Measurements from ENCODE around the gene ATG9B. TPM values are rescaled to one million over a fixed set of nuclear protein-coding genes. Genes with fewer than 3 reads are reported as not detected.
"Not testable (repeated sequence)": the region's sequence is repeated elsewhere in the genome, so short reads cannot be mapped to it uniquely, and the experiment has no call there.

ATG9B gene
- total RNA-seq, 2 donors from 2014 or later: 5.3 to 12.2 TPM

GRCh38 chr7:151038951-151039849 lies 14.9 kb upstream of the ATG9B start:
- DNase-seq: peak in 1 of 3 donors; percentile 32
- Mint-ChIP-seq H3K27me3 (no peaks in the 10 kb centered on the region), H3K4me1 (peaks cover 10% of the 10 kb centered on the region)

GRCh38 chr7:151035902-151036301 lies 11.6 kb upstream of the ATG9B start:
- H3K9me3 ChIP-seq (ENCODE audit: control insufficient read depth, low read length, poor library complexity, severe bottlenecking): no peaks in the 10 kb centered on the region
- H3K4me1 Mint-ChIP-seq: peaks cover 17% of the 10 kb centered on the region
- DNase-seq: no peak
- no peak for ATAC-seq
- no peak overlapping the region for H3K27ac Mint-ChIP-seq
- no peak overlapping the region for H3K4me3 Mint-ChIP-seq
- peaks cover 3% of the 10 kb centered on the region for H3K36me3 Mint-ChIP-seq (ENCODE audit: low read depth)
- no peaks in the 10 kb centered on the region for H3K27me3 Mint-ChIP-seq

More at GRCh38 chr7:151038951-151039849, 14.9 kb upstream of the ATG9B start:
- peak overlapping the region; percentile 59 for H3K27ac Mint-ChIP-seq
- H3K9me3 ChIP-seq (ENCODE audit: control insufficient read depth, low read length, poor library complexity, severe bottlenecking): no peaks in the 10 kb centered on the region
- H3K4me3 Mint-ChIP-seq: no peak overlapping the region
- H3K36me3 Mint-ChIP-seq (ENCODE audit: low read depth): peaks cover 3% of the 10 kb centered on the region
- ATAC-seq: peak; percentile 59

DNA sequence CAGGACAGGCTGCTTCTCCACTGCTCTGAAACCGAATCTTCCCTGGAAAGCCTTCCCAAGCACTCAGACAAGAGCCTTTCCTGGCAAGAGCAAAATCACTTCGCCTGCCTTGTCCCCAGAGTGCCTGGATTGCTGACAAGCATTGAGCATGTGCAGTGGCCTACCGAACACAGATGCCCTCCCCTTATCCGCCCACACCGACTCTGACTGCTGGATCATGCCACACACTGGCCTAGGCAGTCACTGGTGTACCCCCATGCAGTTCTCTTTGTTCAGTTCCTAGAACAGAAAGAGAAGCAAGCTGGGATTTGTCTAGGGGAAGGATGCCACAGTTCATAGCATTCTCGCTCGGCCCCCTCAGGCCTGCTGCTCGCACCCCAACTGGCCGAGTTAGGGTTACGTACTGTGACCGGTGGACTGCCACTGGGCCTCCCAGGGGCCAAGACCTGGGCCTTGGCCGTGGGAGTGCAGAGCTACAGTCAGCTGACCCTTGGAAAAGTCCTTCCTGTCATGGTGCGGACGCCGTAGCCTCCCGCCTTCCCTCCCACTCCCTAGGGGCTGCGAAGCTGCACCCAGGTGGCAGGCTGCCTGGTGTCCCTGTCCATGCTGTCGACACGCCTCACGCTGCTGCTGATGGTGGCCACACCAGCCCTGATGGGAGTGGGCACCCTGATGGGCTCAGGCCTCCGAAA lies 10.9 kb upstream of the ATG9B start:
- Mint-ChIP-seq H3K27ac (no peak overlapping the region), H3K4me3 (peak overlapping the region; percentile 31)

DNA sequence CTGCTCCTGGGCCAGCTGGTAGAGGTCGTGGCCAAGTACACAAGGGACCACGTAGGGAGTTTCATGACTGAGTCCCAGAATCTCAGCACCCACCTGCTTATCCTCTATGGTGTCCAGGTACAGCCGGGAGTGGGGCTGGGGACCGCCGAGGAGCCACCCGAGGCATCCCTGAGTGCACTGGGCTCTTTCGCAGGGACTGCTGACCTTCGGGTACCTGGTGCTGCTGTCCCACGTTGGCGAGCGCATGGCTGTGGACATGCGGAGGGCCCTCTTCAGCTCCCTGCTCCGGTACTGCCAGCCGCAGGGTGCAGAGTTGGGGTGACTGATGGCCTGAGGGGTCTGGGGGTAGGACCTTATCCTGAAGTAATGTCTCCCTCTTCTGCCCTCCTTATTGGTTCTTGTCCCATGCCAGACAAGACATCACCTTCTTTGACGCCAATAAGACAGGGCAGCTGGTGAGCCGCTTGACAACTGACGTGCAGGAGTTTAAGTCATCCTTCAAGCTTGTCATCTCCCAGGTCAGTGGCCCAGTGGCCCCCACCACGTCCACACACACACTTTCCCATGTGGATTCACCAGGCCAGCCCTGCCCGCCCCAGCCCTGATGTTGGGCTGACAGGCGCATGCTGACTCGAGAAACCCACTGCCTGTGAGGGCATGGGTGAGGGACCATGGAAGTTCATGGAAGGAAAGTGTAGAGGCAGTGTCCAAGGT lies 10.2 kb upstream of the ATG9B start:
- H3K27me3 Mint-ChIP-seq: no peaks in the 10 kb centered on the region
- no peaks in the 10 kb centered on the region for H3K9me3 ChIP-seq (ENCODE audit: control insufficient read depth, low read length, poor library complexity, severe bottlenecking)
- H3K27ac Mint-ChIP-seq: no peak overlapping the region
- no peak overlapping the region for H3K4me3 Mint-ChIP-seq
- ATAC-seq: no peak
- H3K4me1 Mint-ChIP-seq: peaks cover 13% of the 10 kb centered on the region
- no peak for DNase-seq
- peaks cover 3% of the 10 kb centered on the region for H3K36me3 Mint-ChIP-seq (ENCODE audit: low read depth)

More for the DNA sequence above, 10.9 kb upstream of the ATG9B start:
- DNase-seq: no peak
- Mint-ChIP-seq H3K4me1 (peaks cover 17% of the 10 kb centered on the region), H3K27me3 (no peaks in the 10 kb centered on the region), H3K36me3 (ENCODE audit: low read depth) (peaks cover 3% of the 10 kb centered on the region)
- ATAC-seq: no peak
- H3K9me3 ChIP-seq (ENCODE audit: control insufficient read depth, low read length, poor library complexity, severe bottlenecking): no peaks in the 10 kb centered on the region

GRCh38 chr7:151033864-151034249 lies 9.6 kb upstream of the ATG9B start:
- Mint-ChIP-seq H3K27ac (no peak overlapping the region), H3K36me3 (ENCODE audit: low read depth) (peaks cover 3% of the 10 kb centered on the region), H3K4me1 (peaks cover 13% of the 10 kb centered on the region), H3K4me3 (no peak overlapping the region), H3K27me3 (no peaks in the 10 kb centered on the region)
- no peak for ATAC-seq
- no peak for DNase-seq
- H3K9me3 ChIP-seq (ENCODE audit: control insufficient read depth, low read length, poor library complexity, severe bottlenecking): no peaks in the 10 kb centered on the region

DNA sequence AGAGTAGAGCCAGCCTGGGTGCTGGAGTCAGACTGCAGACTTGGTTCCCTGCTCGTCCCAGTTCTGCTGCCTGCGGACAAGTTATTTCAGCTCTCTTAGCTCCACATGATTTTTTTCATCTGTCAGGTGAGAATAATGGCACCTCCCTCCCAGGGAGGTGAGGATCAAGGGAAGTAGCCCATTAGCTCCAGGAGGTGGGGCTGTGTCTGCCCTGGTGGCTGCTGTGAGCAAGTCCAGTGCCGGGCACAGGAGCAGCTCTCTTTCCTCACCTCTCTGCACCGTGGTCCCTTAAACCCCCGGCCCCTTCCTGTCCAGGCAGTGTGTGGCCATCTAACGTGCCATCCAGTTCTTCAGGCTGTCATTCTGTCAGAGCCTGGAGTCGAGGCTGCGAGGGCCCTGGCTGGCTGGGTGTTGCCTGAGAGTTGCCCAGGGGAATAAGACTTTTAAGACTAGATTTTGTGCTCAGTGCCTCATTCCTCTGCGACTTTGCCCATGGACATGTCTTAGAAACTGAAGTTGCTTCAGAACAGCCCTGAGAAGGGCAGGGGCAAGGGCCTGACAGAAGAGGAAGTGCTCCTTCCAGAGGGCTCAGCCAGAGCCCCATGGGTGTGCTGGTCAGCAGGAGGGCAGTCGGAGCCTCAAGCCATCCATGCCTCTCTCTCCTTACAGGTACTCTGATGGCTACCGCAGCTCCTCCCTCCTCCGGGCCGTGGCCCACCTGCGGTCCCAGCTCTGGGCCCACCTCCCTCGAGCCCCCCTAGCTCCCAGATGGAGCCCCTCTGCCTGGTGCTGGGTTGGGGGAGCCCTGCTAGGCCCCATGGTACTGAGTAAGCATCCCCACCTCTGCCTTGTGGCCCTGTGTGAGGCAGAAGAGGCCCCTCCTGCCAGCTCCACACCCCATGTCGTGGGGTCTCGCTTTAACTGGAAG lies 8.9 kb upstream of the ATG9B start:
- Mint-ChIP-seq H3K27me3 (no peaks in the 10 kb centered on the region), H3K27ac (no peak overlapping the region), H3K36me3 (ENCODE audit: low read depth) (peaks cover 5% of the 10 kb centered on the region), H3K4me1 (peaks cover 16% of the 10 kb centered on the region), H3K4me3 (no peak overlapping the region)
- no peak for DNase-seq
- no peaks in the 10 kb centered on the region for H3K9me3 ChIP-seq (ENCODE audit: control insufficient read depth, low read length, poor library complexity, severe bottlenecking)
- ATAC-seq: no peak

DNA sequence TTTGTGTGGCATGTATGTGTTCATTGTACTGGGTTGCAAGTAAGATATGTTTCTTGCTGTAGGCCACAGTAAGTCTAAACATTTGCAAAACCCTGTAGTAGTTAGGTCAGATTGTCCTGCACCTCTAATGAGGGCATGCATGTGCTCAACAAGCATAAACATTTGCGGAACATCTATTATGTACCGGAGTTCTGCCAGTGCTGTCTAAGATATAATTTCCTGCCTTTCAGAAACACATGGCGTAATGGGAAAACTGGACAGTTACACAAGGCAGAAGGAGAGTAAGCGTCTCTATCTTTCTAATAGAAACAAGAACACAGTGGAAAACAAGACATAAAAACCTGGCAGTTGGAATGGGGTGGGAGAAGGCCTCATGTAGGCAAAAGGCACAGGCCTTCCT lies 6.7 kb upstream of the ATG9B start:
- Mint-ChIP-seq H3K4me3 (no peak overlapping the region), H3K36me3 (ENCODE audit: low read depth) (peaks cover 2% of the 10 kb centered on the region), H3K4me1 (peaks cover 22% of the 10 kb centered on the region), H3K27ac (no peak overlapping the region), H3K27me3 (no peaks in the 10 kb centered on the region)
- no peak for ATAC-seq
- H3K9me3 ChIP-seq (ENCODE audit: control insufficient read depth, low read length, poor library complexity, severe bottlenecking): no peaks in the 10 kb centered on the region
- no peak for DNase-seq

- H3K27ac Mint-ChIP-seq: peak overlapping the region; percentile 96
- no peaks in the 10 kb centered on the region for H3K9me3 ChIP-seq (ENCODE audit: control insufficient read depth, low read length, poor library complexity, severe bottlenecking)
- DNase-seq: no peak
- no peak for ATAC-seq
- peaks cover 22% of the 10 kb centered on the region for H3K4me1 Mint-ChIP-seq
- peak overlapping the region; percentile 91 for H3K4me3 Mint-ChIP-seq
- H3K36me3 Mint-ChIP-seq (ENCODE audit: low read depth): peaks cover 2% of the 10 kb centered on the region
- H3K27me3 Mint-ChIP-seq: no peaks in the 10 kb centered on the region
Observed at GRCh38 chr7:151028948-151029501, 4.7 kb upstream of the ATG9B start.

- peak; percentile 91 for ATAC-seq
- peak; percentile 86 to 96 (median 94) for DNase-seq
- peak within 1 kb of the TSS; percentile 96 for H3K27ac Mint-ChIP-seq
- peaks cover 22% of the 10 kb centered on the region for H3K4me1 Mint-ChIP-seq
- H3K27me3 Mint-ChIP-seq: no peaks in the 10 kb centered on the region
- H3K36me3 Mint-ChIP-seq (ENCODE audit: low read depth): peaks cover 2% of the 10 kb centered on the region
- no peaks in the 10 kb centered on the region for H3K9me3 ChIP-seq (ENCODE audit: control insufficient read depth, low read length, poor library complexity, severe bottlenecking)
- peak within 1 kb of the TSS; percentile 91 for H3K4me3 Mint-ChIP-seq
Observed at GRCh38 chr7:151028131-151028947, 4.0 kb upstream of the ATG9B start, which contains the start of gene ABCB8. Gene ABCB8, plus strand, starts transcription at chr7:151028450. Its CDS starts 66 bp downstream, at chr7:151028516.

DNA sequence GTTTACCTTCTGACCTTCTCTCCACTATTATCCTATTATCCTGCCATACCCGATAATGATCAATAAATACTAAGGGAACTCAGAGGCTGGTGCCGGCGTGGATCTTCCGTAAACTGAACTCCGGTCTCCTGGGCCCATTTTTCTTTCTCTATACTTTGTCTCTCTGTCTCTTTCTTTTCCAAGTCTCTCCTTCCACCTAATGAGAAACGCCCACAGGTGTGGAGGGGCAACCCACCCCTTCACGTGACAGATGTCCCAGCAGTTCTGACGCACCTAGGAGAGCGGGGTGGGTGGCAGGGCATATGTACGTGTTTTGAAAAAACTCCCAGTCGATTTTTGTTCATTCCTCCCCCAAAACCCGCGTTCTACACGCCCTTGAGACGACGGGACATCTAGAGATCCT lies 3.4 kb upstream of the ATG9B start:
- H3K9me3 ChIP-seq (ENCODE audit: control insufficient read depth, low read length, poor library complexity, severe bottlenecking); H3K36me3 Mint-ChIP-seq (ENCODE audit: low read depth); DNase-seq; H3K27me3 Mint-ChIP-seq: not testable (repeated sequence)
- peak overlapping the region; percentile 91 for H3K4me3 Mint-ChIP-seq
- ATAC-seq: peak; percentile 35
- H3K4me1 Mint-ChIP-seq: peaks cover 22% of the 10 kb centered on the region
- H3K27ac Mint-ChIP-seq: peak overlapping the region; percentile 96

DNA sequence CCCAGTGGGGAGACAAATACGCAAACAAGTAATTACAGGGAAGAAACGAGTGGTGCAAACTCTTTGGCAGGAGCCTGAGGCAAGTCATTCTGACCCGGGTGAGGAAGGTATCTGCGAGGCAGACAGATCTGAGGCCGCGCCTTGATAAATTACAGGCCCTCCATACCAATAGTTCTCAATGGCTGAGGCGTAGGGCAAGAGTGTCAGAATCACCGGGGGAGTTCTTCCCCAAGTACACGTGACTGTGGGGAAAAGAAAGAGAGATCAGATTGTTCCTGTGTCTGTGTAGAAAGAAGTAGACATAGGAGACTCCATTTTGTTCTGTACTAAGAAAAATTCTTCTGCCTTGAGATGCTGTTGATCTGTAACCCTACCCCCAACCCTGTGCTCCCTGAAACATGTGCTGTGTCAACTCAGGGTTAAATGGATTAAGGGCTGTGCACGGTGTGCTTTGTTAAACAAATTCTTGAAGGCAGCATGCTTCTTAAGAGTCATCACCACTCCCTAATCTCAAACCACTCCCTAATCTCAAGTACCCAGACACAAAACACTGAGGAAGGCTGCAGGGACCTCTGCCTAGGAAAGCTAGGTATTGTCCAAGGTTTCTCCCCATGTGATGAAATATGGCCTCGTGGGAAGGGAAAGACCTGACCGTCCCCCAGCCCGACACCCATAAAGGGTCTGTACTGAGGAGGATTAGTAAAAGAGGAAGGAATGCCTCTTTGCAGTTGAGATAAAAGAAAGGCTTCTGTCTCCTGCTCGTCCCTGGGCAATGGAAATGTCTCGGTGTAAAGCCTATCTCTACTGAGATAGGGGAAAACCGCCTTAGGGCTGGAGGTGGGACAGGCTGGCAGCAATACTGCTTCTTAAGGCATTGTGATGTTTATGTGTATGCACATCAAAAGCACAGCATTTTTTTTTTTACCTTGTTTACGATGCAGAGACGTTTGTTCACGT lies 2.8 kb upstream of the ATG9B start:
- H3K4me3 Mint-ChIP-seq: peak overlapping the region; percentile 91
- not testable (repeated sequence) for ATAC-seq; H3K9me3 ChIP-seq (ENCODE audit: control insufficient read depth, low read length, poor library complexity, severe bottlenecking); DNase-seq; H3K36me3 Mint-ChIP-seq (ENCODE audit: low read depth); H3K27me3 Mint-ChIP-seq
- H3K27ac Mint-ChIP-seq: peak overlapping the region; percentile 96
- peaks cover 22% of the 10 kb centered on the region for H3K4me1 Mint-ChIP-seq

All from T-helper 17 cell (primary cell).